ENCODE data around the gene GALNT2.

The GALNT2 gene

DNA sequence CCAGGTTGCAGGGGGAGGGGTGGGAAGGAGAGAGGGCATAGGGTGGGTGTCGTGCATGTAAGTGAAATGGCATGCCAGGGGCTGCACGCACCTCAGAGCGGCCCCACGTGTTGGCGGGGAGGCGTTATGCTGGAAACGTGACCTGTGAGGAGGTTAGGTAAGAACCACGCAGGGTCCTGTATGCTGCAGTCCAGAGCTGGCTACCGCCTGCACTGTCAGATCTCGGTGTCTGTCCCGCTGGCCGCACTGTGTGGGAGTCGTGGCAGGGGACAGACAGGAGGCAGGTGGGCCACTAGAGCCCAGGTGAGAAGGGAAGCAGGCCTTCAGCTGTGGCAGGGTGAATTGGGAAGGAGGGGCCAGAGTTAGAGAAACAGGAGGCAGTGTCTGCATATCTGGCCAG, 79.7 kb downstream of the GALNT2 start:
- no peak for DNase-seq (ENCODE audit: low spot score)

DNA sequence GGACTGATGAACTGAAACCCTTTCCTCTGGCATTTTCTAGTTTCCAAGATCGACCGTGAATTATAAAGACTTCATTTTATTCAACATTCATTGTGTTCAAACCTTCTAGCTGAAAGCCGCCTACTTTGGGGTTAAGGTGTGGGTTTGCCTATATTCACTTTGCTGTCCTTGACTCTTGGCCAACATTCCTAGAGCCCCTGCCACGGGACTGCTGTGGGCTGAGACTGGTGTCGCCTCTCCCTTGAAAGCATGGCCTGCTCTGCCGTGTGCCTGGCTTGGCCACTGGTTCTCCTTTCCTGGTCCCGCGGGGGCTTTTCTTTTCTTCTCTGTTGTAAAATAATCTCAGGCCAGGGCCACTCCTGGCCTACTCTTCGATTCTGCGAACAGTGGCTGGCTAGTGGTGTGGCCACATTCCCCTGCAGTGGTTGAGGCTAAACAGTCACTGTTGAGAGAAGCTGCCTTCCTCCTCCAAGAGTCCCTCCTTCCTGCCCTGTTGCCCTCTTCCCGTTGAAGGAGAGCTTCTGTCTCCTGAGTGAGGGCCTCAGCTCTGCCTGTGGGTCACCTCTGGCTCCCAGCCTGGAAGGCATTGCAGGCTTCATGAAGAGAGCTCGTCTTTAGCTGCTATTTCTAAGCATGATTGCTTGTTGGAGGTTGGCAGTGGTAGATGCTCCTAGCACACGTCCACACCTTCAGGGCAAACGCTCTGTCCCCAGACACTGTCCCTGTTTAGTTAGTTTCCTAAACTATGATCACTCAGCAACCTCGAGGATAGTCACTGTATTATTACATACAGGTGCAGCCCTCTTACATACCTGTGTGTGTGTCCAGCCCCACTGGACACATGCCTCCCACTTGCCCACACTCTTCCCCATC, 80.5 kb downstream of the GALNT2 start:
- DNase-seq (ENCODE audit: low spot score): no peak

DNA sequence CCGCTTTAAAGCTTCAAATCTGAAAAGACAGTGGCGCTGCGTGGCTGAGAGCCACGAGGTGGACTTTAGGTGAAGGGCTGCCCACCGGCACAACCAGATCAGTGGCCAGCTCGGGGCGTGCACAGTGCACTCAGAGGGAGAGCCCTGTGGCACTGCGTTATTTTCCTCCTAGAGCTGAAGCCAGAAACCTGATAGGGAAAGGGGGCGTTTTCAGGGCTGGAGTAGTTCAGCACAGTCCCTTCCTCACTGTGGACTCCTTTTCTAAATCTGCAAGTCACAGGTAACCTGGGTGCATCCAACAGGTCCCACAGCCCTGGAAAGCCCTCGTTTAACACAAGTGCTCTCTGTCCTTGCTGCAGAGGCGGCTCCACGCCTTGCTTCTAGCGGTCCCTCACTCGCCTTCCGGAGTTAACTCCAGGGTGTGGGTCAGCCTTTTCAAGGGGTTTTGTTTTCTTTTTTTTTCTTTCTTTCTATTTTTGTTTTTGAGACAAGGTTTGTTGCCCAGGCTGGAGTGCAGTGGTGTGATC, 81.2 kb downstream of the GALNT2 start:
- DNase-seq (ENCODE audit: low spot score): no peak

DNA sequence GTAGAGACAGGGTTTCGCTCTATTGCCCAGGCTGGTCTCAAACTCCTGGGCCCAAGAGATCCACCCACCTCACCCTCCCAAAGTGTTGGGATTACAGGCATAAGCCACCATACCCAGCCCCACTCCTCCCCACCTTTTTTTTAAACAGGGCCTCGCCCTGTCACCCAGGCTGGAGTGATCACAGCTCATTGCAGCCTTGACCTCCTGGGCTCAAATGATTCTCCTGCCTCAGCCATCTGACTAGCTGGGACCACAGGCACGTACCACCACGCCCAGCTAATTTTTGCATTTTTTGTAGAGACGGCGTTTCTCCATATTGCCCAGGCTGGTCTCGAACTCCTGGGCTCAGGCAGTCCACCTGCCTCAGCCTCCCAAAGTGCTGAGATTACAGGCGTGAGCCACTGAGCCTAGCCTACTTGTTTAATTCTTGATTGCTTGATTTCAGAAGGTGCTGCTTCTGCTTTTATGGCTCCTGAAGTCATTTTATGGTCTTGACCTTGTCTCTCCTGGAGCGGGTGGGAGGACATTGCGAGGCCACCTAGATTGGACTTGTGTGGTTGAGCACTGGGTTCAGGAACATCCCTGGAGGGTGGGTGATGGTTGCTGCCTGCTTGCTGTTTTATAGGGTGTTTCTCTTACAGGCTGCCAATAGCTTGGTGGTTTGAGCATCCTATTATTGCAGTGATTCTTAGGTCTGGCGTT, 81.9 kb downstream of the GALNT2 start:
- DNase-seq (ENCODE audit: low spot score): no peak

DNA sequence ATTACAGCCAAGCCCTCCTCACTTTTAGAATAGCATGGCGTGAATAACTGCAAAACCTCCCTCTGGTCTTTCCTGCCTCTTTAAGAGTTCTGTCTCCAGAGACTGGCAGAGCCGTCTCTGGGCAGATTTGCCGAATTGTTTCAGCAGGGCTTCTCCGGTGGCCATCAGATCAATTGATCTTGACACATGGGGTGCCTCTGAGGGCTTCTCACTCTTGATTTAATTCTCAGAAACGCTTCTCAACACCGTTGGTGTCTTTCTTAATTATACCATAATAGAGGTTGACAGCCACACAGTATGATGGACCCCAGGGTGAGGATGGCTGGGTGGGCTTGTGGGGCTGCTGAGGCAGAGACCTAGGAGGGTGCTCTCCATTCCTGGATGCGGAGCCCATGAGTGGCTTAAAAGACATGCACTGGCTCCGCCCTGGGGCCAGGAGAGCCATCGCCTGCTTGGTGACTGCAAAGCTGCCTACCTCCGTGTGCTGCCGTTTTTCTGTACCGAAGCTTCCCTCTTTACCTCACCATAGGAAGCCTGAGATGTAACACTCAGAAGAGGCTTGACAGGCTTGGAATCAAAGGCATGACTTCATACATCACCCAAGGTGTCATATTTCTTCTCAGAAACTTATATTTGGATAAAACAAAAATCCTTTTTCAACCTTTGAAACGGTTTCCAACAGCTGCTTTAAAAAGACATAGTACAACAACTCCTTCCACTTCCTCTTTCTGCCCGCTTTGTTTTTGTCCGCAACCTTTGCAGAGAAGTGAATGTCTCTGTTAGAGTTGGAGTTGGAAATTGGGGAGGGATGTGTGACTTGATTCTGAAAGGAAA, 82.9 kb downstream of the GALNT2 start:
- DNase-seq (ENCODE audit: low spot score): no peak

DNA sequence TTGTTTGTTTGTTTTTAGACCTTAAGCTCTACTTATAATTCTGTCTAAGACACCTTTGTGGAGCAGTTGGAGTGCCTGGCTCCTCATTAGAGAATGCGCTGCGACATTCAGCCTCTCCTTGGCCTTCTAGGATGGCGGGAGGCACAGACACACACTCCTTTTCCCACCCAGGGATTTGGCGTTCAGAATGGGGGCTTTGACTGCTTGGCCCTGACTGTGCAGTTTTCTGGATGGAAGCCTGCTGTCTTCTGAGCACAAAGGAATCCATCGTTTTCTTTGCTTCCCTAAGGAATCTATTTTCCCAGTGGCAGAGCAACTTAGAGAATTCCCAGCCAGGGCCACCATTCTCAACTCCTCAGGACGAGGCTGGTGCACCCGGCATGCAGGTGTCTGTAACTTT, 83.6 kb downstream of the GALNT2 start:
- DNase-seq (ENCODE audit: low spot score): no peak

DNA sequence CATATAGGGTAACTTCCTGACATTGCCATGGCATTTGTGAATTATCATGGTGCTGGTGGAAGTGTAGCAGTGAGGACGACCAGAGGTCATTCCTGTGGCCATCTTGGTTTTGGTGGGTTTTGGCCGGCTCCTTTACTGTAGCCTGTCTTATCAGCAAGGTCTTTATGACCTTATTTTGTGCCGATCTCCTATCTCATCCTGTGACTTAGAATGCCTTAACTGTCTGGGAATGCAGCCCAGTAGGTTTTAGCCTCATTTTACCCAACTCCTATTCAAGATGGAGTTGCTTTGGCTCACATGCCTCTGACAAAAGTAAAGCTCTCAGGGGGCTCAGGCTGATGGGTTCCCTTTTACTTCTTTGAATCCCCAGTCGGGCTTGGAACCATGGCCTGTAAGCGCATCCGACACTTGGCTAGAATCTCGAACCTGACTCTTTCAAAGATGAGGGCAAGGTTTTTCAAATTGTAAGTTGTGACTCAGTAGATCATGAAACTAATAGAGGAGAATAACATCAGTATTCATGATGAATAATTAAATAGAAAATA, 85.0 kb downstream of the GALNT2 start:
- no peak for DNase-seq (ENCODE audit: low spot score)

DNA sequence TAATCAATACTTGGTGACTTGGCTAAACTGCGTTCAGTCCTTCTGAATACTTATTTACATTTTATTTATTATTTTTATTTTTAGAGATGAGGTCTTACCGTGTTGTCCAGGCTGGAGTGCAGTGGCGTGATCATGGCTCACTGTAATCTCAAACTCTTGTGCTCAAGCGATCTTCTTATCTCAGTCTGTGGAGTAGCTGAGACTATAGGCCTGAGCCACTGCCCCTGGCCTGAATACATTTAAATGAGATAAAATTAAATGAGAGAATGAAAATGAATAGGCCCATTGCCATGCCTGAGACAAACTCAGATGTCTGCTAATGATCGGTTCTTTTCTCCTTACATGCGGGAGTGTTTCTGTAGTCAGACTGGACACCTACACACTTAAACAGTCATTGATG, 86.0 kb downstream of the GALNT2 start:
- DNase-seq (ENCODE audit: low spot score): no peak

DNA sequence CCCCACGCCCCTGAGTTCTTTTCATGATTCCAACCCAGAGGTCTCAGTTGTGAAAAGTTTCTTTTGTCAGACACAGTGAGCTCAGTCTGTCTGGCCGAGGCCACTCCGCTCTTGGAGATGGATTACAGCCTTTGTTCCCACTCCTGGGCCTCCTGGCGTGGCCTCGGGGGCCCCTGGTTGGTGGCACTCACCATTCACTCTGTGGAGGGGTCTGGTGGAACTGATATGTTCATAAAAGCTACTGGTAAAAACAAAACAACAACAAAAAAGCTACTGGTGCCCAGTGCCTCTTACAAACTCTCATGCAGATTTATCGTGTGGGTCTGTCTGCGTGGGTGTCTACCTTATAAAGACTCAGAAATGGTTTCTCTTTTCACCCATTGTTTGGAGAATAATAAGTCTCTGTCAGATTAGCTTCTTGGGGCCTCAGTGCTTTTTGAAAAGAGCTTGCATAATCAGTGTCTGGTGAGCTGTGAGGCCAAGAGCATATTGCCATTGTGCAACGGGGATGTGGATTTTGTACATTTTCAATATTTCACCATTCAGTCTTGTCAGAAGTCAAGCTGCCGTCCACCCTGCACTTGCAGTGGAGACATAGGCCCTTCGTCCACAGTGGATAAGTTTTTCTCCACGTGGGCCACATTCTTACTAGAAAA, 86.7 kb downstream of the GALNT2 start:
- DNase-seq (ENCODE audit: low spot score): no peak

DNA sequence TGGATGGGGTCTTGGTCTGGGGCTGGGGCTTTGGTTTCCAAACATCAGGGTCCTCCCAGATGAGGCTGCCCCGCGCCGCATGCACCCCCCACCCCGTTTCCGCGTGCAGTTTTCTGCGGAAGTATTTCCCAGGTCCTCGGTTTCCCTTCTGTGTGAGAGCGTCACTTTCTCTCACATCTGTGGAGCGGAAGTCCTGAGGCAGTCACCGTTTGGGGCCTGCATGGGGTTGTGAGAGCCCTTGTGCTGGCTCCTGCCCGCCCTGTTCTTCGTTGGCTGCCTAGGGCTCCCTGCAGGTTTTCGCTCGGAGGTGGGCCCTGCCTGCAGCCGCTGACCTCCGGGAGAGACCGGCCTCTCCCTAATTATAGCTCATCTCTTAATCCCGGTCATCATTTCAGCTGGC, 88.0 kb downstream of the GALNT2 start:
- no peak for DNase-seq (ENCODE audit: low spot score)

DNA sequence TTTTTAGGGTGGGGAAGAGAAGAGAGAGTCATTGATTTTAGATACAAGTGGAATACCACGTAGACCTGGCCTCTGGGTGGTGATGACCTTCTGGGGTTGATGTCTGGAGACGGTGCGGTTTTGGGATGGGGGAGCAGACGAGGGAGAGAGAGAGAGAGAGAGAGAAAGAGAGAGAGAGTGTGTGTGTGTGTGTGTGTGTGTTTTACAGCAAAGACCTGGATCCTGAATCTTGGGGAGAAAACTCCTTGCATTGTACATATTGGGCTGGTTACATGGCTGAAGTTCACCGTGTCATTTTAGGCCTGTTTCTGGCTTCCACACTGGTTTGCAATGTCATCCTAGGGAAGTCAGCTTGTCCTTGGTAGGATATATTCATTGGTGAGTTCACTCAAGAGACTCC, 89.0 kb downstream of the GALNT2 start:
- no peak for DNase-seq (ENCODE audit: low spot score)

DNA sequence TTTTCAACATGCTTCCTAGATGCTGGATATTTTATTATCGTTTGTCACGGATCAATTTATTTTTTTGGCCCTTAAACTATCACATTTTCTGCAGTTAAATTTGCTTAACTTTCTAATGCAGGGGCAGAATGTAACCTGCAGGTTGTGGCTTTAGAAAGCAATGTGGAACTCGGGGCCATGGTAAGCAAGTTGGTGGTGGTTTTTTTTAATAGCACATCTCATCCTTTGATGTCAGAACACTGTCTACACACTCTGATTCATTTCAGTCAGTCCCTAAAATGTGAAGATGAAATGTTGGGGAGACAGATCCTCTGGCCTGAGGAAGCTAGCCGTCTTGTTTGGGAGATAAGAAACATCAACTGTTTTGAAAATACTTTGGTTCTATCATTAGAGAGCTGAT, 89.5 kb downstream of the GALNT2 start:
- no peak for DNase-seq (ENCODE audit: low spot score)

DNA sequence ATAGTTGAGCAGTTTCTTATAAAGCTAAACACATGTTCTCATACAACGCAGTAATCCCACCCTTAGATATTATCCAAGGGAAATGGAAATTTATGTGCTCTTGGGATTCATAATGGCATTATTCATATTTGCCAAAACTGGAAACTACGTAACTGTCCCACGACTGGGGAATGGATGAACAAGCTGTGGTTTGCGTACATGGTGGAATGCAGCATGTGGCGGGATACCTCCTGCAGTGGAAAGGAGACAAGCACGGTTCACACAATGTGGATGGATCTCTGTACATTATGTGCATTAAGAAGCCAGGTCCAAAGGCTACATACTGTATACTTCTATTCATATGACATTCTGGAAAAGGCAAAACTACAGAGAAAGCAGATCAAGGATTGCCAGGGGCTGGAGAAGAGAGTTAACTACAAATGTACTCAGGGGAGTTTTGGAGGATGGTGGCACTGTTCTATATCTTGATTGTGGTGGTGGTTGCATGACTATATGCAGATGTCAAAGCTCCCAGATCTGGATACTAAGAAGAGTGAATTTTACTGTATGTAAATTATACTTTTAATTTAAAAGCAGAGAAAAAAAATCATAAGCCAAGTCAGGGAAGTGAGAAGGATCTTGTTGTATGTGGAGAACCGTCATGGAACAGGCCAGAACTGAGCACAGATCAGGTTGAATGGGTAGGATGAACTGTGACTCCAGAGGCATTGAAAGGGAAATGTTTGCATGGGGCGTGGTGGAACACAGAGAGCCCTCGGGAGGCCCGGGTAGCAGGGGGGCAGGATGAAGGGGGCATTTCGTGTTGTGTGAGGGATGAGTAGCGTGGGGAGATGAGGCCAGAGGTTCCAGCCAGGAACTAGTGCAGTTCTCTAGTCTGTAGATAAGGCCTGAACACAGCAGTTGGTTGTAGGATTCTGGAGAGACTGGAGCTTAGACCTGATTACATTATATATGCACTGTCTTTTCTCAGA, 90.7 kb downstream of the GALNT2 start:
- DNase-seq (ENCODE audit: low spot score): no peak

DNA sequence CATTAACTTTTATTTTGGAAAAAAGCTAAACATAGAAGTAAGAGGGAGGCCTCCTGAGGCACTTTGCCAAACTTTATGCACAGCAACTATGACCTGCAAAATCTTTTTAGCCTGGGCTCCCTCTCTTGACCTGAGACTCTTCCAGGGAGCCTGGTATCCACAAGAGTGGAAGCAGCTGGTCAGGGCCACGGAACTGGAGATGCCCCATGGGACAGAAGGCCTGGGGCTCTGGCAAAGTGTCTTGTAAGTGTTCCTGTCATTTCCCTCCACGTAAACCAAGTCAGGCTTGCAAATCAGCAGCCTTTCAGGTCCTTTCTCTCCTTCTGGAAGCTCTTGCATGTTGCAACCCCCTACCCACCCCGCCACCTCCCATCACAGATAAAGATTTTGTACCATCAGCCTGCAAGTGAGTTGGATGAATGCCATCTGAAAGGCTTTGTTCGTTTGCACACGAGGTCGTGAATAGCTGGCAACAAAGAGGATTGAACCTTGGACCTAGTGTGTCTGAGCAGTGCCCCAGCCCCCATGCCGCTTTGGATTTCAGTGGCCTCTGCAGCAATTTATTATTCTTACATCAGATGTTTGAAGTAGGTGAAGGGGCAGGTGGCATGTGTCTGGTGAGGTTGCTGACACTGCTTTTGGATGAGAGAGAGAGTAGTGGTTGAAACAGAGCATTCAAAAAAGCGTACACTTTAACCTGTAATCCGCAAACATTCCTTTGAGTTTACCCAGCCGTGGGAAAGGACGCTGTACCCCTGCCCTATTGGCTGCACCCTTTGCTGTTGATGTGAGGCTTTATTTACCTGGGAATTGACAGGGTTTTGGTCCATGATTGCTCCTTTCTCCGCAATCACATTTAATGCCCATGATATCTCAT, 91.6 kb downstream of the GALNT2 start:
- DNase-seq (ENCODE audit: low spot score): no peak

DNA sequence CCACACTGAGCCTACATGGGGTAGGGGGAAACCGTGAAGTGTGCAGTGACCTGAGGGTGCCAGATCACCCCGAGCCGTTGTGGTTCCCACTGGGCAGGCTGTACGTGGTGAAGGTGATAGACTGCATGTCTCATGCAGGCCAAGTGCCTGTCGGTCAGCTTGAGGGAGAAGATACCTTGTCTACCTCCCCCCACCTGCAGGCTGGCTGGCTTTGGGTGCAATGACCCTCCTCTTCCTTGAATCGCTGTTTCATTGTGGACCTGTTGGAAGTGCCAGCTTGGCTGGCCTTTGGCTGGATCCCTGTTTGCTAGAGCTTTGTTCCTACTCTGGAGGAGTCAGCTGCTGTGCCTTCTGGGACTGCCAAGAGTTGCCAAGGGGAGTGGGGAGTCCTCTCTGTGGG, 92.5 kb downstream of the GALNT2 start:
- DNase-seq (ENCODE audit: low spot score): no peak

DNA sequence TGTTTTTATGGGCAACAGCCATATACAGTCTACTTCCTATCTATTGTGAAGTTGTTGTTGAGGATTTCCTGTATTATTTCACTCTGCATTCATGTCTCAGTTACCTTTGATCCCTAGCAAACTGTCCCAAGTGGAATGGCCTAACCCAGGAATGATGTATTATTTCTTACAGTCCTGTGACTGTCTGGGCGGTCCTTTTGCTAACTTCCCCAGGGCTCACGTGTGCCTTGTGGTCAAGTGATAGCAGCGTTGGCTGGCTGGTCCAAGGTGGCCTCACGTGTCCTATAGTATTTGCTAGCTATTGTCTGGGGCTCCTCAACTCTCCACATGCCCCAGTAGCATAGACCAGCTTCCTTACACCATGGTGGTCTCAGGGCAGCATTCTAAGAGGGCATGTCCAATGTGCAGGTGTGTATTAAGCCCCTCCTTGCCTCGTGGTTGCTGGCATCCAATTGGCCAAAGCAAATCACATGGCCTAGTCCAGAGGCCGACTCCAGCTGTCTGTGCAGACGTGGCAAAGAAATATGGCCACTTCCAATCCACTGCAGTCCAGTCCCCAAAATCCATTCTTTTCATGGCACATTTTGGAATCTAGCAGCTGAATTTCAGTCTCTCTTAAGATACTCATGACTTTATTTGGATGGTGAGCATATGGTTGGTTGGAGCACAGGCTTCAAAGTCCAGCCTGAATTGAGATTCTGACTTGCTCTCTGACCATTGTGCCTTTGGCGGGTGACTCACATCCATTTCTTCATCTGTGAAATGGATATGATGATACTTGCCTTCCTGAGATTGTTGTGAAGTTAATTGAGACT, 94.1 kb downstream of the GALNT2 start:
- peak; percentile 68 for DNase-seq (ENCODE audit: low spot score)

DNA sequence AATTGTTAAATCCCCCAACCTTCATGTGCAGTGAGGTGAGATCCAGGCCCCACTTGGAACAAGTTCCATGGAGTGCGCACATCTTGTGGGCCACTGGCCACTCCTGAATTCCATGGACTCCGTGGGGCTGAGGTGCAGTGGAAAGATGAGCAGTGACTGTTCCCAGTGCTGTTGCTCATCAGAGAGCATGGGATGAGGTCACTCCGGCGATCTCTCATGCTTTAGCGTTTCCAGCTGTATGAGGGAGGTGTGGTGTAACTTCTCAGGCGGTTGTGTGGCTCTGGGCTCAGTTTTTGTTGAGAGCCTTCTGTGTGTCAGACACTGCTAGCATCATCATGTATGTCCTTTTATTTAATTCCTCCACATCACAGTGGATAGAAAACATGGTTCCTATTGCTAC, 96.2 kb downstream of the GALNT2 start:
- no peak for DNase-seq (ENCODE audit: low spot score)

DNA sequence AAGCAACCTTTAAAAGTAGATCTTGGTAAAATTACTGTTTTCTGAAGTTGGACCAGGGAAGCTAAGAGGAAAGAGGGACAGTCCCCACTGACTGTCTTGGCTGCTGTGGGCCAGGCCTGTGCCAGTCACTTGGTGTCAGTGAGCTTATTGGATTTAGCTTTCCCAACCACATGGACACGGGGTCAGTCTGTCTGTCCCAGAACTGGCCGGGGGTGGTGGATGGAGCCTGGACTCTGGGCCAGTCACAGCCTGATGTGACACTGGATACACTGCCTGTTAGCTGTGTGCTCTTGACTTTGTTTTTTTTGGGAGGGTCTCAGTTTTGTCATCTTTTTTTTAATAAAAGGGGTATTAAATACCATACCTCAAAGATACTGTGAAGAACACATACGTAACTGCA, 96.7 kb downstream of the GALNT2 start:
- no peak for DNase-seq (ENCODE audit: low spot score)

DNA sequence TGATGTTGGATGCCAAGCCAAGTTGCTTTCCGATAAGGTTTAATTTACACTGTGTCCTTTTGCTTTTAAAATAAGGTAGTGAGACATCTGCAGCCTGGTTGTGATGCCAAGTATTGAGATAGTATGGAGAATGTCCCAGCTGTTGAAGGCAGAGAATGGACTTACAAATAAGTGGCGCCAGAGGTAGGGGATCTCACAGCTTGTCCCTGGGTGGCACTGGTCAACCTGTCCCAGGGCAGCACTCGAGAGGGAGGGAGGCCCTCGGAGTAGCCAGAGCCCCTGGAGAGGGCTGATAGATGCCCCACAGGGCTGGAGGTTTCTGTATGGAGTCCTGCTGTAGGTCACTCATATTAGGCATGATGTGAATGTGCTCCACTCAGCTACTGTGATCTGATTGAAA, 98.5 kb downstream of the GALNT2 start:
- DNase-seq (ENCODE audit: low spot score): no peak
